ENCODE data around the gene RTBDN.

The RTBDN gene

GRCh38 chr19:12784394-12784870 lies 49.9 kb downstream of the RTBDN start:
- no peak for TF ChIP-seq CTCF (IDR thresholded peaks at IDR 0.05; ENCODE audit: borderline replicate concordance, insufficient read depth, low read depth, low read length)
- H3K4me3 ChIP-seq (ENCODE audit: low read depth, low read length) = no peak overlapping the region

DNA sequence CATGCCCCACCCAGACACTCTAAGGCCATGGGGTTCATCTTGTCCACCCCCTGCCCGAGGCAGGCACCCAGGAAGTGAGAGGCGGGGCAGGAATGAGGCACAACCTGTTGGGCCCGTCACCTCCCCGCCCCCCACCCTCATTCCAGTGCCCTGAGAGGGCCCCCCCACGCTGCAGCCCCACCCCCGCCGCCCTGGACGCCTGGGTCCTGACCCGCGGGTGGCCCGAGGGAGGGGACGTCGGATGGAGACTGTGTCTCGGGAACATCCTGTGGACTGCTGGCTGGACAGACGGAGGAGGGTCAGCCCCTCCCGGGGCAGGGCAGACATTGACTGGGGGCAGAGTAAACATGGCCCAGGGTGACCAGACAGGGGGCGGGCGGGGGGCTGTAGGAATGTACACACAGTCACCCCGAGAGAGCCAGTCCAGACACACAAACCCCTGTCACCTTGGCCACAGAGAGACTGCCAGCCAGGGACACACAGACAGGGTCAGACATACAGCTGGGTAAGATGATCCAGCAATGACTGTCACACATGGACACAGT lies 50.5 kb downstream of the RTBDN start:
- peak overlapping the region; percentile 44 for H3K4me3 ChIP-seq (ENCODE audit: low read depth, low read length)

GRCh38 chr19:12783291-12783848 lies 51.0 kb downstream of the RTBDN start:
- H3K4me3 ChIP-seq (ENCODE audit: low read depth, low read length) = peak overlapping the region; percentile 52
- TF ChIP-seq CTCF (IDR thresholded peaks at IDR 0.05; ENCODE audit: borderline replicate concordance, insufficient read depth, low read depth, low read length) = no peak

More for the DNA sequence above, 50.5 kb downstream of the RTBDN start:
- no peak for TF ChIP-seq CTCF (IDR thresholded peaks at IDR 0.05; ENCODE audit: borderline replicate concordance, insufficient read depth, low read depth, low read length)

GRCh38 chr19:12782424-12783290 lies 51.7 kb downstream of the RTBDN start:
- TF ChIP-seq CTCF (IDR thresholded peaks at IDR 0.05; ENCODE audit: borderline replicate concordance, insufficient read depth, low read depth, low read length) = no peak
- H3K4me3 ChIP-seq (ENCODE audit: low read depth, low read length) = peak overlapping the region; percentile 52

- peak overlapping the region; percentile 52 for H3K4me3 ChIP-seq (ENCODE audit: low read depth, low read length)
- TF ChIP-seq CTCF (IDR thresholded peaks at IDR 0.05; ENCODE audit: borderline replicate concordance, insufficient read depth, low read depth, low read length) = no peak
These were observed 52.3 kb downstream of the RTBDN start for GRCh38 chr19:12782174-12782423.

DNA sequence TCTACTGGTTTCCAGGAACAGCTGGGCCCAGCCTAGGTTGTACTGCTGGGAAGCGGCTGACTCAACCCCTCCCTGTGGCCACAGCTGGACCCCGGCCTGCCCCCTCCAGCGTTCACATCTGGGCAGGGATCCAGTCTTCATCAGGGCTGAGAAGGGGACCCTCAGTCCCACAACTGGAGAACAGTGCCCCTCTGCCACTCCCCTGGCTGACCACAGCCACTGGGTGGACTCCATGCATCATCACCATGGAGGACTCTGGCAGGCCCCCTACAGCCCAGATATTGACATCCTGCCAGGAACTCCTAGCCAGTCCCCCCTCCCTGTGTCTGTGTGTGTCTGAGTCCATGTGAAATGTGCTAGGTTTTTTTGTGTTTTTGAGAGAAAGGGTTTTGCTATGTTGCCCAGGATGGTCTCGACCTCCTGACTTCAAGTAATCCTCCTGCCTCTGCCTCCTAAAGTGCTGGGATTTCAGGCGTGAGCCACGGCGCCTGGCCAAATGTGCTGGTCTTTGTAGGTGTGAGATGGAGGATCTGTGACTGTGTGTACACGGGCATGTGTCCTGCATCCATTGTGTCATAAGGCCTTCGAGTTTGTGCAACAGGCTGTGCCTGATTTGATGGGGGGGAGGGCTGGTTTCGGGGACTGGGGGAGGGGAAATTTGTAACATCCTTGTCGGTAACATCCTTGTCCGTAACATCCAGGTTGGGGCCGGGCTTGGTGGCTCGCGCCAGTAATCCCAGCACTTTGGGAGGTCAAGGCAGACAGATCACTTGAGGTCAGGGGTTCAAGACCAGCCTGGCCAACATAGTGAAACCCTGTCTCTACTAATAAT lies 55.0 kb downstream of the RTBDN start:
- no peak for TF ChIP-seq CTCF (IDR thresholded peaks at IDR 0.05; ENCODE audit: borderline replicate concordance, insufficient read depth, low read depth, low read length)
- peak overlapping the region; percentile 51 for H3K4me3 ChIP-seq (ENCODE audit: low read depth, low read length)
